Renal pelvis (tissue), 4 donors: ENCODE results near the gene TBX18. TPM values are rescaled to one million over a fixed set of nuclear protein-coding genes. Genes with fewer than 3 reads are reported as not detected.

Experiments used
- DNase-seq: peaks from one replicate; pipeline ENCODE4 v3.0.0-alpha.2; 2013
- polyA plus RNA-seq, 3 donors: library from polyadenylated mRNA; unstranded; fragments of 120-200 nt; gene quantifications; one replicate each; pipeline ENCODE4 v1.2.1, GENCODE V29; 2013; ENCODE audit not compliant: insufficient read length in 3 of 3

Gene TBX18
- polyA plus RNA-seq, 3 donors = 9.1 to 9.6 (median 9.1) TPM

DNA sequence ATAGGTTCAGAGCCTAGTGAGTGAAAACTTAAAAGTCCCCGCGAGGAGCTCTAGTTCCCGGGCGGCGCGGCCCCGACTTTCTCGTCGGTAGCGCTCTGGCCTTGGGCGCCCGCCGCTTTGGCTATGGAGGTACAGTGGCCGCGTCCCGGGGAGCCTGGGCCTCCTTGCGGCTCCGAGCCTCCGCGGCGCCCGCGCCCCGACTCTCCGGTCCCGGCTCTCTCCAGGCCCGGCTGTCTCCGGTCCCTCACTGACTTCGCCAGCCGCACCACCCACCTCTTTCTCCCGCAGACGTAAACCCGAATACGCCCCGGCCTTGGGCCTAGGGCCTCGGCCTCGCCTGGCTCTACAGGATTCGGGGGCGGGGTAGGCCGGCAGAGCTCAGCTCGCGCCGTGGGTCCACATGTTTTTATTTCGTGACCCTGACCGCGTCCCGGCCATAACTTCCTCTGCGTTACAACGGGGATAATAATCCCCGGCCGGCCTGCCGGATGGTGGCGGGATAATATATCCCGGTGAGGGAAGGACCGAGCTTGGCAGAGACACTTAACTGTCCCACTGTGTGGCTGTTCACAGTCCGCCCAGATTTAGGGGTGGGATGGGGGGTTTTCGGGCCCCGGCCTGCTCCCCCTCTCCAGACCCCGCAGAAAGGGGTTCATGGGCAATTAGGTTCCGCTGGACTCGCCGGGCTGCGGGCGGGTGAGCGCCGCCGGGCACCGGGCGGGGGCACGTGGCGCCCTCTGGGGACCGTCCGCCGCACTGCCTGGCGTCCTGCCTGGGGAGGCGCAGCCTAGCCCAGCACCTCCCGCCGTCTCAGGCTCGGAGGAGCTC, 10.0 kb upstream of the TBX18 start:
- DNase-seq = no peak

GRCh38 chr6:84773431-84774156, 9.2 kb upstream of the TBX18 start:
- DNase-seq = no peak

DNA sequence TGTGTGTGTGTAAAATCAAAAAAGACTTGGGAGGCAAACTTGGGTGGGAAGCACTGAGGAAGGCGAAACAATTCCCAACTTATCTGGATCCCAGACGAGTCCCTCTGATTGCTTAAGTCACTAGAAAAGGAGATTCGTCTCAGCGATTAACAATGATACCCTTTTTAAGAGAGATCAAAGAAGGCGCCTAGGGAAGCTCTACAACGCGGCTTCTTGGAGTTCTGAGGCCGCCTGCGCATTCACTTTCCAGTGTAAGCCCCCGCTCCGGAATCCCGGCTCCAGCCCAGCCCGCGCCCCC, 8.7 kb upstream of the TBX18 start:
- no peak for DNase-seq

GRCh38 chr6:84772428-84773132, 8.2 kb upstream of the TBX18 start:
- no peak for DNase-seq

GRCh38 chr6:84771756-84772356, 7.5 kb upstream of the TBX18 start:
- DNase-seq = no peak

- DNase-seq = no peak
These were observed 6.8 kb upstream of the TBX18 start for GRCh38 chr6:84771125-84771755.

GRCh38 chr6:84770521-84770920, 6.1 kb upstream of the TBX18 start:
- DNase-seq = no peak

DNA sequence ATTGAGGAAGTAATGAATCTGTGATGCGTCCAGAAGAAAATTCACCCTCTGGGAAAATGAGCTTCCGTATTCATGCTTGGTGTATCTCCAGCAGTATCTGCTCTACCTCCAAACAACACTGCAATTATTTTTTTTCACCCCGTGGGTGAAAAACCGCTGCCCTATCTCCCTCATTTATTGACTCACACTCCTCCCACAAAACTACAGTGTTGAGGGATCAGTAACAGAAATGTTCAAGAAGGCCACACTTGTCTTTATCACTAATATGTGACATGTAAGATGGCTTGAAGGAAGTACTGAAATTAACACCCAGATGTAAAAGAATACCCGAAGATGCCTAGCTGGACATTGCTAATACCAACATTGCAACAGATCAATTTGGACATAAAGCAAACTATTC, 4.9 kb upstream of the TBX18 start:
- DNase-seq = no peak

- DNase-seq = no peak
These were observed 4.2 kb upstream of the TBX18 start for GRCh38 chr6:84768442-84769174.

DNA sequence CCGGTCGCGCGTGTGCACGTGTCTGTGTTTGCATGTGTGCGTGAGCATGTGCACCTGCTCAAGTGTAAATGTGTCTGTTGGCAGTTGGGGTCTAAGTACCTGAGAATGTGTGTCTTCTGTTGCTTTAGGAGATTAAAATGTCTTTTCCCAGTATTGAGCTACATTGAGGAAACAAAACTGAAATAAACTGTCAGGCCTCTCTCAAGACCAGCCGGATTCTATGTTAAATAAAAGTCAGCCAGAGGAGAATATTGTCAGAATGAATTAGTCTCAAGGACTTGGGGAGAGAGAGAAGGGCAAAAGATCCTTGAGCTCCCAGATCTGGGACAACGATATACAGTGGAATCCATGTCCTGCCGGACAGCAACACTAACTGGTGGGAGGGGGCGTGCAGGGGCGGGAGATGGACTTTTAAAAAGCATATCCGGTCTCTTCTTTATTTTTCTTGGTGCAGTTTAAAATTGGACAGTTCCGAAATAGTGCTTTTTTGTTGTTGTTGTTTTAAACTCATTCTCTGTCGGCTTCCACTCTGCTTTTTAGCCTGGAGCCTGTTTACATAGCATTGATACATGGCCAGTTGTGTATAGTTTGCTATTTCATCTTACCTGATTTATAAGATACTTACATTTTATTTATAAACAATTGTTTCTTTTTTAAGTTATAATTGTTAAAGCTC, 3.3 kb upstream of the TBX18 start:
- DNase-seq = no peak

DNA sequence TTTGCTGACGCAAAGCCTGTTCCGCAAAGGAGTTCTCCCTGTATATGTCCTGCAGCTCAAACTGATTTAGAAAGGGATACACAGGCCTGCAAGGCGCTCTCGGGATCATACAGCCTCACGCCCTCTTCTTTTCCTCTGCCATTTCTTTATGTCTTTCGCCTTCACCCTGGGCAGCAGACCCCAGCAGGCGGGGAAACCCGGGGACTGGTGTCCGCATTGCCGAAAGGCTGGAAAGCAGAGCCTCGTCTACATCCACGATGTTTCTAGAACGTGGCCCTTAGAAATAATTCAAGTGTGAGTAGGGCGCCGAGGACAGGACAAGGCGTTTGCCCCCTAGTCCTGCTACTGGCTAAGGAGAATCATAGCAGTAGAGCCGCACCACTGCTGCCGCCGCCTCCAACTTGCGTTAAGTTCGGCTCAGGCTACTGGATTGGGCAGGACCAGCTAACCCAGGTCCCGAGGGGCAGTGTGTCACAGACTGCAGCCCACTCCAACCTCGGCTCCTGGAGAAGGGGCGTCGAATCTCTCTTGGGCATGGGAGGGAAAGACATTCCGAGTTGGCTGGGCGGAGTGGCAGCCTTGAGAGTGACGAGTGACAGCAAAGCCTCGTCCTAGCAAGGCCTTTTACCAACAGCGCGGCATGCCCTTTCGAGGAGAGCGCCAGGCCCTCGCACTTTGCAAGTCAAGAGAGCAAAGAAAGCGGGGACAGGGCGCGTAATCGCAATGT, 2.6 kb upstream of the TBX18 start:
- no peak for DNase-seq

GRCh38 chr6:84766118-84766798, 1.9 kb upstream of the TBX18 start:
- DNase-seq = no peak

DNA sequence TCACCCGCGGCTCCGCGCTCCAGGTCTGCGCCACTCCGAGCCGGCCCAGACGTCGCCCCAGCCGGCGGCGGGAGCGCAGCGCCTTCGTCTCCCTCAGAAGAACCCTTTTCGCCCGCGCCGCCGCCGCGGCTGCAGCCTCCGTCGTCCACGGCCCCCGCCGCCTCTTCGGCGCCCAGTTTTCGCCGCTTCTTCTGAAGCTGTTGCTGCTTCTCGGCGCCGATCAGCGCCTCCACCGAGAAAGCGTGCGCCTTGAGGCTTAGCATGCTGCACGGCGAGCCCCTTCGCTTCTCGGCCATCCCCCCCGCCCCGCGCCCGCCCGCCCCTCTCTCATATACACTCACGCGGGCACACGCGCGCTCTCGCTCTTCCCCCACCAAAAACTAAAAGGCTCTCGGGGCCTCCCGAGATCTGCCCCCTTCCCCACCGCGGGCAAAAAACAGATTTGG, 489 bp downstream of the TBX18 start:
- DNase-seq = no peak

GRCh38 chr6:84763003-84763885, 1.2 kb downstream of the TBX18 start:
- no peak for DNase-seq

GRCh38 chr6:84762220-84763002, 2.0 kb downstream of the TBX18 start:
- no peak for DNase-seq

DNA sequence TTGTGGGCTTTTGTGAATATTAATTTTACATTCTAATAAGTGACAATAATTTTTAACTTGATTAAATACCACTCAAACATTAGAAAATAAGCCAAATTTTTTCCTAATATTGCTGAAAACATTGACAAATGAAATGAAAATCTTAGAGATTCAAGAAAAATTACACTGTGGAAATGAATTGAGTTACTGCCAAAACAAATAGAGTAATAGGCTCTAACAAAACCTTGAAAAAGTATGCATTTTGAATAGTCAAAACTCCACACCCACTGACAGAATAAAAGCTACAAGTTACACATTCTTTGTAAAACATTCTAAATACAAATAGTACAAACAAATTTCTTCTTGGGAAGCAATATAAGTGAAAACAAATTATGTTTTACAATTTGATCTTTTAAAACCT, 5.9 kb downstream of the TBX18 start:
- no peak for DNase-seq

DNA sequence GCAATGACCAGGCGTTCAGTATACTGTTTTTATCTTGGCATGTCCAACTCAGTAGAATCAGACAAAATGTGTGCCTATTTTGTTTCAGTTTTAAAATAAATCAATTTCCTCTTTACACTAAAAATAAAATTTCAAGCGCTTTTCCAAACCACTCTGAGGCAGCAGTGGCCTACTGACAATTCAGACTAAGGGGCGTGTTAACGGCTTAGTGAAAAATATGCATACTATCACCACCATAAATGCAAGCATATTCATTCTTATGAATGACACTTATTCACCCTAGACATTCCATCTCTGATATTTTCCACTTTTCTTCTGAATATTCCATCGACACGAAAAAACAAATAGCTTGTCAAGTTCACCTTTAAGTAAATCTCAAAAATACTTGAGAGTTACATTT, 7.5 kb downstream of the TBX18 start:
- DNase-seq = no peak
